Hematopoietic multipotent progenitor cell treated with erythropoietin and hydrocortisone succinate and interleukin-3 and kit ligand, for 4 days (in vitro differentiated cells): ENCODE measurements around the gene ECM1.

ENCODE experiments used
- DNase-seq: peaks from one replicate; pipeline ENCODE4 v3.0.0-alpha.2; 2015

Gene ECM1

GRCh38 chr1:150560011-150560438, 52.1 kb downstream of the ECM1 start:
- DNase-seq, result peak; percentile 89

GRCh38 chr1:150560576-150561253, 52.8 kb downstream of the ECM1 start:
- peak; percentile 95 for DNase-seq

GRCh38 chr1:150561254-150561973, 53.5 kb downstream of the ECM1 start:
- DNase-seq, result peak; percentile 55

GRCh38 chr1:150561974-150562445, 54.1 kb downstream of the ECM1 start:
- DNase-seq, result peak; percentile 95

GRCh38 chr1:150562446-150563339, 54.8 kb downstream of the ECM1 start:
- DNase-seq, result peak; percentile 70
